AG09309 (cell line): ENCODE results near the gene PPP2R5E.
A peak's percentile ranks its signal among the peaks of the same experiment; 100 is the strongest.
"Not testable (repeated sequence)": the region's sequence is repeated elsewhere in the genome, so short reads cannot be mapped to it uniquely, and the experiment has no call there.

ENCODE experiments used
- DNase-seq: peaks from one replicate; pipeline ENCODE4 v3.0.0-alpha.2; 2010; ENCODE audit warnings: low read depth
- H3K4me3 ChIP-seq: 2 replicates; pipeline ENCODE4 v1.5.1; 2011; ENCODE audit warnings: mild to moderate bottlenecking, low read depth, low read length, moderate library complexity; ENCODE audit not compliant: control insufficient read depth
- CTCF ChIP-seq: IDR thresholded peaks from 2 replicates; pipeline ENCODE4 v1.5.1; 2011; ENCODE audit warnings: mild to moderate bottlenecking, low read depth, low read length, inconsistent platforms; ENCODE audit not compliant: insufficient read depth, control insufficient read depth; ENCODE audit errors: missing control alignments

Gene PPP2R5E

GRCh38 chr14:63388766-63389431, 154.3 kb downstream of the PPP2R5E start:
- H3K4me3 ChIP-seq = no peak overlapping the region
- TF ChIP-seq CTCF = peak; percentile 89
- DNase-seq = peak; percentile 17

- no peak overlapping the region for H3K4me3 ChIP-seq
- no peak for TF ChIP-seq CTCF
- no peak for DNase-seq
These were observed 155.5 kb downstream of the PPP2R5E start for GRCh38 chr14:63387711-63388110.

- H3K4me3 ChIP-seq = no peak overlapping the region
- DNase-seq = no peak
- TF ChIP-seq CTCF = no peak
These were observed 159.3 kb downstream of the PPP2R5E start for GRCh38 chr14:63383776-63384367.

- no peak overlapping the region for H3K4me3 ChIP-seq
These were observed 164.7 kb downstream of the PPP2R5E start for GRCh38 chr14:63378444-63378843.

GRCh38 chr14:63375769-63376168, 167.4 kb downstream of the PPP2R5E start:
- DNase-seq = peak; percentile 1
- H3K4me3 ChIP-seq = no peak overlapping the region
- no peak for TF ChIP-seq CTCF

More at GRCh38 chr14:63378444-63378843, 164.7 kb downstream of the PPP2R5E start:
- TF ChIP-seq CTCF = no peak
- no peak for DNase-seq

GRCh38 chr14:63371613-63372012, 171.6 kb downstream of the PPP2R5E start:
- DNase-seq = not testable (repeated sequence)

GRCh38 chr14:63371033-63371432, 172.1 kb downstream of the PPP2R5E start:
- no peak overlapping the region for H3K4me3 ChIP-seq
- TF ChIP-seq CTCF = no peak
- no peak for DNase-seq

More at GRCh38 chr14:63371613-63372012, 171.6 kb downstream of the PPP2R5E start:
- not testable (repeated sequence) for H3K4me3 ChIP-seq
